Esophagus muscularis mucosa (tissue), 3 donors: ENCODE results near the gene TCF3.

Experiments used
- POLR2A ChIP-seq: fragments of 450-650 bp; IDR thresholded peaks from one replicate; pipeline ENCODE4 v1.6.1; 2017; ENCODE audit warnings: antibody characterized with exemption, moderate library complexity, mild to moderate bottlenecking, low read depth
- POLR2AphosphoS5 ChIP-seq, 2 donors: sonication (generic); formaldehyde crosslinking; IDR thresholded peaks; one replicate each; pipeline ENCODE4 v1.6.1; 2017; ENCODE audit warnings: antibody characterized with exemption in 2 of 2
- TF ChIP-seq, protein P1 (sequence below), 3 experiments: fragments of 200-600 bp in 2 of 3; fragments of 450-650 bp in 1 of 3; sonication (generic) in 2 of 3; IDR thresholded peaks; one replicate each; pipeline ENCODE4 v1.5.1; 2017 to 2019; ENCODE audit warnings: antibody characterized with exemption in 3 of 3, mild to moderate bottlenecking in 2 of 3, moderate library complexity in 1 of 3

DNA sequence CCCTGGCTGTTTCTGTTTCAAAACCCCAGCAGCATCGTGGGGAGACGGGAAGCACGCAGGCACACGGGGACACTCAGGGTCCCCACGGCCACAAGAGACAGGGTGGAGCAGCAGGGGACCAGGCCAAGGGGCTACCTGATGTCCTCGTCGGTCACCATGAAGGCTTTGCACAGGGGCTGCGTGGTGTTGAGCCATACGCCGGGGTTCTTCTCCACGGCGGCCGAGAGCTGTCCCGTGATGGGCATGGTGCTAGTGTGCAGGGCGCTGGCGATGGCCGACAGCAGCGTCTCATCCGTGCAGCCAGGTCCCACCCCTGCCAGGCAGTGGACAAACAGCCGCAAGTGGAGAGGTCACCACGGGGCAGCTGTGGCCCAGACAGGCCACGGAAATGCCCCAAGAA lies 71.5 kb downstream of the TCF3 start:
- TF ChIP-seq, protein P1, sequence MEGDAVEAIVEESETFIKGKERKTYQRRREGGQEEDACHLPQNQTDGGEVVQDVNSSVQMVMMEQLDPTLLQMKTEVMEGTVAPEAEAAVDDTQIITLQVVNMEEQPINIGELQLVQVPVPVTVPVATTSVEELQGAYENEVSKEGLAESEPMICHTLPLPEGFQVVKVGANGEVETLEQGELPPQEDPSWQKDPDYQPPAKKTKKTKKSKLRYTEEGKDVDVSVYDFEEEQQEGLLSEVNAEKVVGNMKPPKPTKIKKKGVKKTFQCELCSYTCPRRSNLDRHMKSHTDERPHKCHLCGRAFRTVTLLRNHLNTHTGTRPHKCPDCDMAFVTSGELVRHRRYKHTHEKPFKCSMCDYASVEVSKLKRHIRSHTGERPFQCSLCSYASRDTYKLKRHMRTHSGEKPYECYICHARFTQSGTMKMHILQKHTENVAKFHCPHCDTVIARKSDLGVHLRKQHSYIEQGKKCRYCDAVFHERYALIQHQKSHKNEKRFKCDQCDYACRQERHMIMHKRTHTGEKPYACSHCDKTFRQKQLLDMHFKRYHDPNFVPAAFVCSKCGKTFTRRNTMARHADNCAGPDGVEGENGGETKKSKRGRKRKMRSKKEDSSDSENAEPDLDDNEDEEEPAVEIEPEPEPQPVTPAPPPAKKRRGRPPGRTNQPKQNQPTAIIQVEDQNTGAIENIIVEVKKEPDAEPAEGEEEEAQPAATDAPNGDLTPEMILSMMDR (IDR thresholded peaks at IDR 0.05) = no peak
- TF ChIP-seq POLR2AphosphoS5 (IDR thresholded peaks at IDR 0.05) = no peak
- no peak for TF ChIP-seq POLR2A
